Tibial artery (tissue), 4 donors: Measurements from ENCODE around the gene AFAP1L2.

Experiments
- DNase-seq, 2 donors: peaks; one replicate each; pipeline ENCODE4 v3.0.0-alpha.2; 2019
- H3K27ac ChIP-seq, 2 donors: fragments of 200-600 bp; sonication (generic) in 1 of 2; 1 replicate in 1 of 2; 2 replicates in 1 of 2; pipeline ENCODE4 v1.5.1; 2018 to 2019; ENCODE audit warnings: mild to moderate bottlenecking in 1 of 2
- H3K27me3 ChIP-seq, 2 donors: fragments of 200-600 bp; sonication (generic) in 1 of 2; one replicate each; pipeline versions ENCODE4 v1.5.1 to v1.6.0; 2016 to 2019
- H3K36me3 ChIP-seq, 3 donors: fragments of 200-600 bp; sonication (generic) in 2 of 3; one replicate each; pipeline ENCODE4 v1.5.1; 2016 to 2019; ENCODE audit warnings: mild to moderate bottlenecking in 2 of 3
- H3K4me1 ChIP-seq, 4 donors: fragments of 200-600 bp; sonication (generic) in 2 of 4; 1 replicate in 3 of 4; 2 replicates in 1 of 4; pipeline ENCODE4 v1.5.1; 2016 to 2019
- H3K4me3 ChIP-seq, 2 donors: fragments of 200-600 bp; sonication (generic) in 1 of 2; 1 replicate in 1 of 2; 2 replicates in 1 of 2; pipeline ENCODE4 v1.5.1; 2018 to 2019; ENCODE audit warnings: mild to moderate bottlenecking in 2 of 2
- H3K9me3 ChIP-seq, 3 donors: fragments of 200-600 bp; sonication (generic) in 1 of 3; one replicate each; pipeline ENCODE4 v1.5.1; 2016 to 2019
- intact Hi-C: fragments of 100-400 bp; cut with DNase I; formaldehyde crosslinking; loops from one replicate; pipeline ENCODE4 v1.15.0; 2023; ENCODE audit warnings: low total_unique reads
- TF ChIP-seq, protein P1 (sequence below), 2 experiments: fragments of 200-600 bp in 1 of 2; fragments of 450-650 bp in 1 of 2; IDR thresholded peaks; one replicate each; pipeline ENCODE4 v1.5.1; 2017 to 2019; ENCODE audit warnings: antibody characterized with exemption in 2 of 2, mild to moderate bottlenecking in 1 of 2, moderate library complexity in 1 of 2

AFAP1L2 gene

DNA sequence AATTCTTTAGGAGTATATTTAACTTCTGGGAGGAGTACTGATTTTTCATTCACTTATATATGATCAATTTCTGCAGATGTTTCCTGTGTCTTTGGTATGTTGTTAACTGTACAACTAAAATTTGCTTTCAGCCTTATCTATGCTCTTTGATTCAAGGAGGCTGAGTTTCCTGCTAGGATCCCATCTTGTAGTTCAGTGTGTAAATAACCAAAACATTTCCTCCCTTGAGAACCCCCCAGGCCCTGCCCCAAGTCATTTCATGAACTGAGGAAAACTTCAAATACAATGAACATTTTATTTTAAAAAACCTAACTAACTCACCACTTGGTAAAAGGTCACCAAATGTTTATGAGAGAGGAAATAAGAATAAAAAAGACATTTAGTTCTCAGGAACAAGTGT, 109.8 kb downstream of the AFAP1L2 start:
- no peak overlapping the region for H3K27ac ChIP-seq

DNA sequence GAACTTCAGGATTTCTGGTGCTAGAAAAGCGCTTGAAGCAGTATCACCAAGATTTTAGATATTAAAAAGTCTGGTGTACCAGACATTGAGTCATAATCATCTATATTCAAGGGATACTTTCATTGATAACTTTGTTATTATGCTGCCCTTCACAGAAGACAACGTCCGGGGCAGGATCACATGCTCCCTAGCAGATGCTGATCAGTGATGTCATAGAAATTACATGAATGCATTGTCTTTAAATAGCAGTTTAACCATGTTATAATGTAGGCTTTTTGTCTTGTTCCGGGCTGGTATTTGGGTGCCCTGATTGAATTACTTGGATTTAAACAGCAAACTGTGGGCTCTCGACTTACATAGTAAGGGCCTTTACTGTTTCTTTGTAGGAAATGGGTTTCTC, 111.2 kb downstream of the AFAP1L2 start:
- Histone ChIP-seq H3K36me3 (peaks cover 22 to 36% (median 32%) of the 10 kb centered on the region in 3 donors), H3K9me3 (peaks cover 0 to 15% (median 9%) of the 10 kb centered on the region in 3 donors), H3K4me3 (no peak overlapping the region), H3K27me3 (no peaks in the 10 kb centered on the region), H3K4me1 (no peaks in the 10 kb centered on the region), H3K27ac (no peak overlapping the region)
- peak in 1 of 2 donors; percentile 10 for DNase-seq
- TF ChIP-seq, protein P1, sequence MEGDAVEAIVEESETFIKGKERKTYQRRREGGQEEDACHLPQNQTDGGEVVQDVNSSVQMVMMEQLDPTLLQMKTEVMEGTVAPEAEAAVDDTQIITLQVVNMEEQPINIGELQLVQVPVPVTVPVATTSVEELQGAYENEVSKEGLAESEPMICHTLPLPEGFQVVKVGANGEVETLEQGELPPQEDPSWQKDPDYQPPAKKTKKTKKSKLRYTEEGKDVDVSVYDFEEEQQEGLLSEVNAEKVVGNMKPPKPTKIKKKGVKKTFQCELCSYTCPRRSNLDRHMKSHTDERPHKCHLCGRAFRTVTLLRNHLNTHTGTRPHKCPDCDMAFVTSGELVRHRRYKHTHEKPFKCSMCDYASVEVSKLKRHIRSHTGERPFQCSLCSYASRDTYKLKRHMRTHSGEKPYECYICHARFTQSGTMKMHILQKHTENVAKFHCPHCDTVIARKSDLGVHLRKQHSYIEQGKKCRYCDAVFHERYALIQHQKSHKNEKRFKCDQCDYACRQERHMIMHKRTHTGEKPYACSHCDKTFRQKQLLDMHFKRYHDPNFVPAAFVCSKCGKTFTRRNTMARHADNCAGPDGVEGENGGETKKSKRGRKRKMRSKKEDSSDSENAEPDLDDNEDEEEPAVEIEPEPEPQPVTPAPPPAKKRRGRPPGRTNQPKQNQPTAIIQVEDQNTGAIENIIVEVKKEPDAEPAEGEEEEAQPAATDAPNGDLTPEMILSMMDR (IDR thresholded peaks at IDR 0.05) = no peak
- intact Hi-C loops = no loop called here

More for the DNA sequence above, 109.8 kb downstream of the AFAP1L2 start:
- Histone ChIP-seq H3K27me3 (no peaks in the 10 kb centered on the region), H3K4me1 (no peaks in the 10 kb centered on the region), H3K36me3 (peaks cover 22 to 47% (median 34%) of the 10 kb centered on the region in 3 donors), H3K9me3 (peaks cover 0 to 15% (median 9%) of the 10 kb centered on the region in 3 donors), H3K4me3 (no peak overlapping the region)
- intact Hi-C loops = no loop called here
- peak in 1 of 2 donors; percentile 19 for DNase-seq
- TF ChIP-seq, protein P1 (IDR thresholded peaks at IDR 0.05) = no peak

DNA sequence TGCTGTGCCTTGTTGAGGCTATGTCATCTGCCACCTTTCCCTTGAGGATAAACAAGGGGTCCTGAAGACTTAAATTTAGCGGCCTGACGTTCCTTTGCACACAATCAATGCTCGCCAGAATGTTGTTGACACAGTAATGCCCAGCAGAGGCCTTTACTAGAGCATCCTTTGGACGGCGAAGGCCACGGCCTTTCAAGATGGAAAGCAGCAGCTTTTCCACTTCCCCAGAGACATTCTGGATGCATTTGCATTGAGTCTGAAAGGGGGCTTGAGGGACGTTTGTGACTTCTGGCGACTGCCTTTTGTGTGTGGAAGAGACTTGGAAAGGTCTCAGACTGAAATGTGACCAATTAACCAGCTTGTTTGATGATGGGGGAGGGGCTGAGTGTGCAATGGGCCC, 112.8 kb downstream of the AFAP1L2 start:
- H3K4me1 ChIP-seq = no peaks in the 10 kb centered on the region
- no peak for DNase-seq
- no peak overlapping the region for H3K4me3 ChIP-seq
- no peaks in the 10 kb centered on the region for H3K27me3 ChIP-seq
- TF ChIP-seq, protein P1 (IDR thresholded peaks at IDR 0.05) = no peak
- peaks cover 15 to 21% (median 16%) of the 10 kb centered on the region in 3 donors for H3K36me3 ChIP-seq
- H3K27ac ChIP-seq = no peak overlapping the region
- intact Hi-C loops = no loop called here
- peaks cover 0 to 15% (median 9%) of the 10 kb centered on the region in 3 donors for H3K9me3 ChIP-seq

DNA sequence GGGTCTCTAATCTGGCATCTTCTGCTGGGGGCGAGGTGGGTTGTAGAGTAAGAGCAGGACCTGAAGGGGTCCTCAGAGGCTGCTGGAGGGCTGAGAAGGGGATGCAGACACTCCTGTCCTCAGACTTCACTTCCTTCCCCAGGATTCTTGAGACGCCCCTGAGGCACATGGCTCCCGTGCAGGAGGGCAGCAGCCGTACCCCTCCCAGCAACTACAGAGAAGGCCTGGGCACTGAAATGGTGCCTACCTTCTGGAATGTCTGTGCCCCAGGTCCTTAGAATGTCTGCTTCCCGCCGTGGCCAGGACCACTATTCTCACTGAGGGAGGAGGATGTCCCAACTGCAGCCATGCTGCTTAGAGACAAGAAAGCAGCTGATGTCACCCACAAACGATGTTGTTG, 113.2 kb downstream of the AFAP1L2 start:
- intact Hi-C loops = no loop called here
- H3K9me3 ChIP-seq = peaks cover 0 to 12% (median 9%) of the 10 kb centered on the region in 3 donors
- no peak for DNase-seq
- TF ChIP-seq, protein P1 (IDR thresholded peaks at IDR 0.05) = no peak
- peaks cover 11 to 17% (median 12%) of the 10 kb centered on the region in 3 donors for H3K36me3 ChIP-seq
- no peak overlapping the region for H3K4me3 ChIP-seq
- H3K27ac ChIP-seq = no peak overlapping the region
- H3K4me1 ChIP-seq = no peaks in the 10 kb centered on the region
- H3K27me3 ChIP-seq = no peaks in the 10 kb centered on the region

DNA sequence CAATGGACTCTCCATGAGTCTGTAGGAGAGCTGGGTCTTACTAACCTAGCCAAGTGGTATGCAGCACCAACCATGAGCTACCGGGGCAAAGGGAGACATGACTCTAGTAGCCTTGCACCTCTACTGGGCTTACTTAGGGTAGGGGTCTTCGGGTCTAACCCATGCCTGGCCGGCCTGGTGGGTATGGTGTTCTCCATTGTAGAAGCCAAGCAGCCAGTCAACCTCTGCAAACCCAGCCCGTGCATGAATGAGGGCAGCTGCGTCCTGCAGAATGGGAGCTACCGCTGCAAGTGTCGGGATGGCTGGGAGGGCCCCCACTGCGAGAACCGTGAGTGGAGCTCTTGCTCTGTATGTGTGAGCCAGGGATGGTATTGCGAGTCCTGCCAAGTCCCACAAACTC, 114.3 kb downstream of the AFAP1L2 start:
- intact Hi-C loops = no loop called here
- Histone ChIP-seq H3K27me3 (peaks cover 0 to under 1% of the 10 kb centered on the region in 2 donors), H3K4me3 (no peak overlapping the region), H3K9me3 (peaks cover 0 to 2% (median 2%) of the 10 kb centered on the region in 3 donors), H3K4me1 (no peaks in the 10 kb centered on the region), H3K36me3 (peaks cover under 1 to 7% (median 2%) of the 10 kb centered on the region in 3 donors), H3K27ac (no peak overlapping the region)
- DNase-seq = no peak
- TF ChIP-seq, protein P1 (IDR thresholded peaks at IDR 0.05) = no peak

DNA sequence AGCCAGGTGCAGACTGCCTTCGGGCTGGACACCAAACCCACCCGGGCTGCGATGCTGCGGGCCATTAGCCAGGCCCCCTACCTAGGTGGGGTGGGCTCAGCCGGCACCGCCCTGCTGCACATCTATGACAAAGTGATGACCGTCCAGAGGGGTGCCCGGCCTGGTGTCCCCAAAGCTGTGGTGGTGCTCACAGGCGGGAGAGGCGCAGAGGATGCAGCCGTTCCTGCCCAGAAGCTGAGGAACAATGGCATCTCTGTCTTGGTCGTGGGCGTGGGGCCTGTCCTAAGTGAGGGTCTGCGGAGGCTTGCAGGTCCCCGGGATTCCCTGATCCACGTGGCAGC, 115.2 kb downstream of the AFAP1L2 start:
- no peaks in the 10 kb centered on the region for H3K4me1 ChIP-seq
- DNase-seq = no peak

More for the DNA sequence above, 115.2 kb downstream of the AFAP1L2 start:
- intact Hi-C loops = no loop called here
- Histone ChIP-seq H3K9me3 (no peaks in the 10 kb centered on the region), H3K27ac (no peak overlapping the region), H3K36me3 (peaks cover 0 to 7% (median 0%) of the 10 kb centered on the region in 3 donors), H3K4me3 (no peak overlapping the region), H3K27me3 (peaks cover 0 to 8% of the 10 kb centered on the region in 2 donors)
- TF ChIP-seq, protein P1 (IDR thresholded peaks at IDR 0.05) = no peak
